Psoas muscle (tissue), 8 donors: ENCODE data around the gene ANK2. TPM values are rescaled to one million over a fixed set of nuclear protein-coding genes. Genes with fewer than 3 reads are reported as not detected.

Experiments
- ATAC-seq, 4 donors: fragments of 200-7000 bp; cut with Tn5 transposase; one replicate each; pipeline ENCODE4 v1.9.1; 2020; ENCODE audit warnings: moderate library complexity in 3 of 4, mild to moderate bottlenecking in 2 of 4
- DNase-seq, 2 donors: peaks; one replicate each; pipeline ENCODE4 v3.0.0-alpha.2; 2020
- H3K27ac ChIP-seq: fragments of 200-600 bp; one replicate; pipeline ENCODE4 v1.8.0; 2022
- H3K27me3 ChIP-seq, 3 donors: fragments of 200-600 bp in 1 of 3; one replicate each; pipeline versions ENCODE4 v1.6.1 to v1.8.0; 2013 to 2022; ENCODE audit warnings: low read length in 2 of 3, mild to moderate bottlenecking in 2 of 3, moderate library complexity in 1 of 3; ENCODE audit not compliant: insufficient read depth in 3 of 3
- H3K36me3 ChIP-seq, 2 donors: fragments of 200-600 bp in 1 of 2; one replicate each; pipeline versions ENCODE4 v1.6.1 to v1.8.0; 2013 to 2022; ENCODE audit warnings: low read depth in 1 of 2, mild to moderate bottlenecking in 1 of 2, moderate library complexity in 1 of 2; ENCODE audit not compliant: insufficient read depth in 1 of 2
- H3K4me1 ChIP-seq: fragments of 200-600 bp; one replicate; pipeline ENCODE4 v1.8.0; 2022
- H3K4me3 ChIP-seq: fragments of 200-600 bp; one replicate; pipeline ENCODE4 v1.8.0; 2022; ENCODE audit warnings: mild to moderate bottlenecking
- H3K9me3 ChIP-seq: fragments of 200-600 bp; one replicate; pipeline ENCODE4 v1.8.0; 2022
- CTCF ChIP-seq: fragments of 200-600 bp; IDR thresholded peaks from one replicate; pipeline ENCODE4 v1.8.0; 2022; ENCODE audit warnings: antibody characterized with exemption
- WGBS, 3 donors: extraction: QIAGEN DNeasy Blood & Tissue Kit; methylation state at CpG; one replicate each; pipeline versions ENCODE4 v1.1.6 to v1.1.7; 2013; 5-methylcytosine and 5-hydroxymethylcytosine counted together
- intact Hi-C, 2 donors: fragments of 100-400 bp; cut with DNase I; formaldehyde crosslinking; loops; one replicate each; pipeline versions ENCODE4 v1.11.0 to v1.14.2; 2022
- polyA plus RNA-seq, 3 donors: library from polyadenylated mRNA; stranded (reverse); fragments of 200-250 nt; gene quantifications; one replicate each; pipeline ENCODE4 v1.2.3, GENCODE V29; 2013
- total RNA-seq, 4 donors: library from RNA; stranded (reverse); fragmentation: NEBNext Ultra II Directional in 2 of 4; extraction: Animal tissue kit (Norgen Biotek cat#: 25700) in 2 of 4; gene quantifications; one replicate each; pipeline versions ENCODE4 v1.2.1 to v1.2.4, GENCODE V29; 2021 to 2023
- donor health status: healthy with polysubstance abuse.
- donor health status: DM: no; HTN: no; CAD: no; lungs with moderate emphysema.
- donor health status: Bipolar disorder and iron deficiency.
- donor health status: healthy.
- donor health status: DM: yes; HTN: yes; CAD: no.
- donor health status: DM: no; HTN: no; CAD: no.
- donor health status: DM: no; HTN: no; CAD: no.
- donor health status: DM: yes; HTN: yes; CAD: no.

Gene ANK2
- total and polyA plus RNA-seq, 7 donors: 14.1 to 153 (median 78.5) TPM

- Histone ChIP-seq H3K4me1 (peaks cover 6% of the 10 kb centered on the region), H3K36me3 (no peaks in the 10 kb centered on the region), H3K27ac (no peak overlapping the region), H3K4me3 (no peak overlapping the region), H3K9me3 (no peaks in the 10 kb centered on the region), H3K27me3 (peaks cover 0 to 2% (median 0%) of the 10 kb centered on the region in 3 donors)
- no peak for TF ChIP-seq CTCF
- no peak for ATAC-seq
- intact Hi-C loops: no loop called here
- no peak for DNase-seq
- WGBS, 3 donors: 79 to 83% (median 80%) methylated on average over 9 of the region's 9 CpGs
Measured at GRCh38 chr4:113052379-113052951, 3.0 kb downstream of the ANK2 start.

- no peak for TF ChIP-seq CTCF
- Histone ChIP-seq H3K27me3 (peaks cover 0 to 2% (median 0%) of the 10 kb centered on the region in 3 donors), H3K9me3 (no peaks in the 10 kb centered on the region), H3K36me3 (no peaks in the 10 kb centered on the region), H3K27ac (no peak overlapping the region), H3K4me3 (no peak overlapping the region), H3K4me1 (peaks cover 6% of the 10 kb centered on the region)
- intact Hi-C loops: no loop called here
- DNase-seq: no peak
- ATAC-seq: no peak
Measured at GRCh38 chr4:113053883-113054282, 4.4 kb downstream of the ANK2 start.

- 39 to 47% (median 42%) methylated on average over 2 of the region's 2 CpGs for WGBS, 3 donors
- intact Hi-C loops: no loop called here
Measured at GRCh38 chr4:113056318-113056717, 6.9 kb downstream of the ANK2 start.

GRCh38 chr4:113057891-113058290 is 8.4 kb downstream of the ANK2 start:
- H3K4me1 ChIP-seq: peaks cover 6% of the 10 kb centered on the region
- no peaks in the 10 kb centered on the region for H3K36me3 ChIP-seq
- ATAC-seq: no peak
- H3K4me3 ChIP-seq: no peak overlapping the region
- no peaks in the 10 kb centered on the region for H3K27me3 ChIP-seq
- intact Hi-C loops: no loop called here
- no peaks in the 10 kb centered on the region for H3K9me3 ChIP-seq
- TF ChIP-seq CTCF: no peak
- DNase-seq: no peak
- H3K27ac ChIP-seq: no peak overlapping the region
- WGBS, 3 donors: 91 to 98% (median 95%) methylated on average over 1 of the region's 1 CpG

More at GRCh38 chr4:113056318-113056717, 6.9 kb downstream of the ANK2 start:
- DNase-seq: no peak
- Histone ChIP-seq H3K9me3 (no peaks in the 10 kb centered on the region), H3K27ac (no peak overlapping the region), H3K36me3 (no peaks in the 10 kb centered on the region), H3K27me3 (peaks cover 0 to 2% (median 0%) of the 10 kb centered on the region in 3 donors), H3K4me1 (peaks cover 6% of the 10 kb centered on the region), H3K4me3 (no peak overlapping the region)
- peak in 1 of 4 donors; percentile 50 for ATAC-seq
- TF ChIP-seq CTCF: no peak
